Activated gamma-delta T cell treated with Interleukin-2 at 50 U/mL for 16 hours (primary cell): ENCODE data around the gene ALKBH4.
"Not testable (repeated sequence)": the region's sequence is repeated elsewhere in the genome, so short reads cannot be mapped to it uniquely, and the experiment has no call there.

Experiments
- DNase-seq: peaks from one replicate; pipeline ENCODE4 v3.0.0-alpha.2; 2020

The ALKBH4 gene

GRCh38 chr7:102478314-102479208 is 13.9 kb upstream of the ALKBH4 start, which contains the start of gene POLR2J:
TSS of gene POLR2J (minus strand) at chr7:102478922. CDS start at chr7:102478860, 62 bp downstream.
- peak; percentile 98 for DNase-seq

GRCh38 chr7:102474736-102475435 is 10.2 kb upstream of the ALKBH4 start:
- peak; percentile 0 for DNase-seq

- DNase-seq, result not testable (repeated sequence)
Measured at GRCh38 chr7:102474116-102474515, 9.5 kb upstream of the ALKBH4 start.

- no peak for DNase-seq
Measured at GRCh38 chr7:102473271-102473991, 8.8 kb upstream of the ALKBH4 start.

- no peak for DNase-seq
Measured at GRCh38 chr7:102472126-102473041, 7.7 kb upstream of the ALKBH4 start.

GRCh38 chr7:102471791-102472125 is 7.1 kb upstream of the ALKBH4 start:
- DNase-seq, result no peak

GRCh38 chr7:102469972-102470825 is 5.5 kb upstream of the ALKBH4 start:
- DNase-seq, result no peak

- no peak for DNase-seq
Measured at GRCh38 chr7:102469351-102469971, 4.8 kb upstream of the ALKBH4 start.

- DNase-seq, result no peak
Measured at GRCh38 chr7:102468478-102469350, 4.1 kb upstream of the ALKBH4 start.

- no peak for DNase-seq
Measured at GRCh38 chr7:102467581-102468477, 3.2 kb upstream of the ALKBH4 start.

- no peak for DNase-seq
Measured at GRCh38 chr7:102466097-102466496, 1.4 kb upstream of the ALKBH4 start.

GRCh38 chr7:102463841-102464576 is 654 bp downstream of the ALKBH4 start:
- no peak for DNase-seq

- no peak for DNase-seq
Measured at GRCh38 chr7:102460467-102460866, 4.2 kb downstream of the ALKBH4 start.

GRCh38 chr7:102459221-102459844 is 5.3 kb downstream of the ALKBH4 start:
- no peak for DNase-seq

GRCh38 chr7:102457352-102457924 is 7.2 kb downstream of the ALKBH4 start:
- no peak for DNase-seq

GRCh38 chr7:102456327-102456726 is 8.3 kb downstream of the ALKBH4 start:
- no peak for DNase-seq

- no peak for DNase-seq
Measured at GRCh38 chr7:102455596-102455995, 9.1 kb downstream of the ALKBH4 start.
